GM18951 (cell line): ENCODE results near the gene PI3.

Experiments used
- POLR2A ChIP-seq: IDR thresholded peaks from 4 replicates; pipeline ENCODE4 v1.6.1; 2011; ENCODE audit warnings: mild to moderate bottlenecking; ENCODE audit not compliant: insufficient read length, insufficient read depth; ENCODE audit errors: extremely low read depth
- in situ Hi-C: fragments of 300-500 bp; cut with MboI; formaldehyde crosslinking; loops from one replicate; pipeline ENCODE4 v1.12.0; 2022; ENCODE audit warnings: low sequenced_read_pairs, mixed read lengths, inconsistent platforms; ENCODE audit not compliant: unreplicated experiment

Gene PI3

GRCh38 chr20:45163083-45163803 lies 11.5 kb upstream of the PI3 start:
- TF ChIP-seq POLR2A: no peak
- in situ Hi-C loops: no loop called here

GRCh38 chr20:45164906-45165305 lies 9.8 kb upstream of the PI3 start:
- in situ Hi-C loops: no loop called here
- no peak for TF ChIP-seq POLR2A

GRCh38 chr20:45173522-45173921 lies 1.2 kb upstream of the PI3 start:
- in situ Hi-C loops: no loop called here
- TF ChIP-seq POLR2A: no peak

GRCh38 chr20:45176526-45177267 lies 2.0 kb downstream of the PI3 start:
- in situ Hi-C loops: no loop called here

GRCh38 chr20:45179166-45179565 lies 4.5 kb downstream of the PI3 start:
- in situ Hi-C loops: no loop called here
- TF ChIP-seq POLR2A: no peak

More at GRCh38 chr20:45176526-45177267, 2.0 kb downstream of the PI3 start:
- no peak for TF ChIP-seq POLR2A

- in situ Hi-C loops: no loop called here
- no peak for TF ChIP-seq POLR2A
These were observed 6.9 kb downstream of the PI3 start for GRCh38 chr20:45181639-45182038.

- in situ Hi-C loops: no loop called here
- TF ChIP-seq POLR2A: no peak
These were observed 8.4 kb downstream of the PI3 start for GRCh38 chr20:45183084-45183483.

GRCh38 chr20:45187693-45188092 lies 13.0 kb downstream of the PI3 start:
- no peak for TF ChIP-seq POLR2A
- in situ Hi-C loops: no loop called here

- in situ Hi-C loops: no loop called here
- no peak for TF ChIP-seq POLR2A
These were observed 14.4 kb downstream of the PI3 start for GRCh38 chr20:45189067-45189609.

GRCh38 chr20:45189861-45190260 lies 15.2 kb downstream of the PI3 start:
- in situ Hi-C loops: no loop called here
- TF ChIP-seq POLR2A: no peak

- TF ChIP-seq POLR2A: no peak
- in situ Hi-C loops: no loop called here
These were observed 17.2 kb downstream of the PI3 start for GRCh38 chr20:45191926-45192325.

GRCh38 chr20:45193331-45193730 lies 18.6 kb downstream of the PI3 start:
- in situ Hi-C loops: no loop called here
- TF ChIP-seq POLR2A: no peak

- in situ Hi-C loops: no loop called here
- no peak for TF ChIP-seq POLR2A
These were observed 32.0 kb downstream of the PI3 start, which contains the start of gene SEMG1 for GRCh38 chr20:45206725-45207124. Gene SEMG1, plus strand, starts transcription at chr20:45207033. Its CDS starts 21 bp downstream, at chr20:45207054.

GRCh38 chr20:45209924-45210323 lies 35.2 kb downstream of the PI3 start:
- no peak for TF ChIP-seq POLR2A
- in situ Hi-C loops: no loop called here
